ENCODE measurements around the gene IGFBP2.

The IGFBP2 gene

DNA sequence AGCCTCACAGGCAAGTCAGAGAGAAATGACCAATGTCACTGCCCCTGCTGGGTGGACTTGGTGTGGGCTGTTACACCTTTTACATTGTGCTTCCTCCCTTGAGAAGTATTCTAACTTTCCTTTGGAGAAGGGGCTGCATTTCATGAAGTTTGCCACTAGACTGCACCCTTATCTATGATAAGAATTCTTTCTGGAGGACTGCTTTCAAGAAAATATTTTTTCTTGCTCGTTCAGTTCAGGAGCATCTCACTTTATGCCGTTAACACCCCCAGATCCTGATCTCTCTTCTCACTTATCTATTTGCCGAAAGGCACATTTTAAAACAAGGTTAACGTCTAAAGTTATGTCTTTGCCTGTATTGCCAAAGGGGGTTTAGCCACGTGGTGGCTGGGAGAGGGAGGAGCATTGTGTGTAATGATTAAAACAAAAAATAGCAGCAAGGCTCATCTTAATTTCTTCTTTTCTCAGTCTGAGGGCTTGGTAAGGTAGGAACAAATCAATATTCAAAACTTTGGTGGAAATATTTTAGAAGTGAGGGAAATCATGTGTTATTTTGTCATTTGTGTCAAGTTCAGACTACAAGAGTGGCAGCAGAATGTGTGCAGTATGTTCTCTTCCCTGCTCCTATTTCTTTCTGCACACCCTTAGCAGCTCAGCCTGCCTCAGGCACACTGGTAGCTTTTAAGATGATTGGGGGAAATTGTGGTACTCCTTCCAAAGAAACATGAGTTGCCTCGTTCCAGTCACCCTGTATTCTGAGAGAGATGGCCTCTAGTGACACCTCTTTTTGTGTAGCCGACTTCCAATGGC is 63.7 kb downstream of the IGFBP2 start:
- no peak for DNase-seq (ENCODE audit: low read depth, low spot score)

GRCh38 chr2:216698293-216698692 is 65.1 kb downstream of the IGFBP2 start:
- no peak overlapping the region for H3K27ac ChIP-seq
- no peak for DNase-seq (ENCODE audit: low read depth, low spot score)

More for the DNA sequence above, 63.7 kb downstream of the IGFBP2 start:
- no peak overlapping the region for H3K27ac ChIP-seq

DNA sequence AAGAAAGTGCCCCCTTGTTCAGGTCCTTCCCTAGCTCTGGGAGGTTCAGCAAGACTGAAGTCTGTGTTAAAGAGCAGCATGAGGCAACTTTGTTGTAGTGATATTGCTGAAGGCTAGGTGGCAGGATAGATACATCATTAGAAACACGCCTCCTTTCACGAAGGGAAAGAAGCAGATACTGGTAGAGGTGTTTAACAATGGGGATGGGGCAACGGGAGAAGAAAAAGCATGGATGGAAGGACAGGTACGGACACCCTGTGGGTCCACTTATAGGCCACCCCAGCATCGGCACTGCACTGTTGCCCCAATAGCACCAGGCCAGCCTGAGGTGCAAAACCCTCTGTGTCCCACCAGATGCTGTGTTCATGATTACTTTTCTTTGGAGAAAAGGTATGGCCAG is 65.7 kb downstream of the IGFBP2 start:
- no peak for DNase-seq (ENCODE audit: low read depth, low spot score)
- no peak overlapping the region for H3K27ac ChIP-seq

GRCh38 chr2:216700088-216700567 is 66.9 kb downstream of the IGFBP2 start:
- DNase-seq (ENCODE audit: low read depth, low spot score), result no peak
- no peak overlapping the region for H3K27ac ChIP-seq

DNA sequence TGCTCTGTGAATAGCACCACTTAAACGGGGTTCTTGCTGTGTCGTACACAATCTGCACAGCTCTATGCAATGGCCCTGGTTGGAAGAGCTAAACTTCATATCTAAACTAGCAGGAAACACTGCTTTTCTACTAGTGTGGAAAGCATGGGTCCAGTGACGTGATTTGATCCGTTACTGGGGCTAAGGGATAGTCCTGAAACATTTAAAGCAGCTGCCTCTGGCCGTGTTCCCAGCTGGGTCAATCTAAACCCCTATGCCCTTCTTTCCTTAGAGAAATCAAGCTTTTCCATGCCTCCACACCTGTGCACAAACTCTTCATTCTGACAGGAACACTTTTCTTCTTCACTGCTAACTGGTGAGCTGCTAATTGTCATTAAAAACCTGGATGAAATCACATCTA is 67.6 kb downstream of the IGFBP2 start:
- no peak for DNase-seq (ENCODE audit: low read depth, low spot score)
- H3K27ac ChIP-seq, result no peak overlapping the region

DNA sequence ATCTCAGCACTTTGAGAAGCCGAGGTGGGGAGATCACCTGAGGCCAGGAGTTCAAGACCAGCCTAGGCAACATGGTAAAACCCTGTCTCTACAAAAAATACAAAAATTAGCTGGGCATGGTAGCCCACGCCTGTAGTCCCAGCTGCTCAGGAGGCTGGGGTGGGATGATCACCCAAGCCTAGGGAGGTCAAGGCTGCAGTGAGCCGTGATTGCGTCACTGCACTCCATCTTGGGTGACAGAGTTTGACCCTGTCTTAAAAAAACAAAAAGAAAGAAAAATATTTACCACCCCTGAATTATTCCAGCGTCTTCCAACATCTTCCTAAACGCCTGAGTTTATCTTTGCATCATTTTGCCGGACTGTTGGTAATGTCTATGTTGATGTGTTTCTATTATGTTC is 68.3 kb downstream of the IGFBP2 start:
- no peak for DNase-seq (ENCODE audit: low read depth, low spot score)
- H3K27ac ChIP-seq, result no peak overlapping the region

DNA sequence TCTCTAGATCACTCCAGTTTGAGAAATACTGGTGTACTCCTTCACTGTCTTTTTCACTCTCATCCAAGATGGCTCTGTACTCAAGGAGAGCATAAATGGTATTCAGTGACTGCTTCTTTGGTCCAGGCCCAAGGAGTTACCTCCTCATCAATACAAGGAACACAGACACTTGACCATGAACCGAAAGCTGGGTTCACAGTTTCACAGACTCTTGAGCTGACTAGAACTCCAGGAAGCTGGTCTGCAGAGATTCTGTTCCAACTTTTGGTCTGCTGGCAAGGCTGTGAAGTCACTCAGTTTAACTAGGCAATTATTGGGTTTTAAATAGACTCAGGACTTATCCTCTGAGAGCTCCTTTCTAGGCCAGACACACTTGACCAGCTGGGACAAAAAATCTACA is 69.5 kb downstream of the IGFBP2 start:
- H3K27ac ChIP-seq, result no peak overlapping the region
- DNase-seq (ENCODE audit: low read depth, low spot score), result no peak

- H3K27ac ChIP-seq, result no peak overlapping the region
- no peak for DNase-seq (ENCODE audit: low read depth, low spot score)
Measured at GRCh38 chr2:216710551-216711301, 77.5 kb downstream of the IGFBP2 start.

DNA sequence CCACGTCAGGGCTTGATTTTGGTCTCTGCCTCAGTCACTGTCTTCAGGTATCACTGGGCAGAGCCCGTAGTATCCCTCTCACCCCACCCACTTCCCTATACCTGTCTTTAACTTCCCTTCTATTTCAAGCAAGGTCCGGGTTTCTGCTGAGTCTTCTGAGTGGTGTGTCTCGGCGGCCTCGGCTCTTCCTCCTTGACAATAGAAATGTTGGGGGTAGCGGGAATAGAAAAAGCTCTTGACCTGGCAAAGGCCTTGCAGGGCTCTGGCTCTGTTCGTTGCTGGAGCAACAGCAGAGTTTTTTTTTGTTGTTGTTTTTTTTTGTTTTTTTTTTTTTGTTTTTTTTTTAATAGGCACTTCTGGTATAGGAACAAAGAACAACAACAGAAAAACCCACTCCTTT is 78.1 kb downstream of the IGFBP2 start:
- no peak for DNase-seq (ENCODE audit: low read depth, low spot score)
- no peak overlapping the region for H3K27ac ChIP-seq

DNA sequence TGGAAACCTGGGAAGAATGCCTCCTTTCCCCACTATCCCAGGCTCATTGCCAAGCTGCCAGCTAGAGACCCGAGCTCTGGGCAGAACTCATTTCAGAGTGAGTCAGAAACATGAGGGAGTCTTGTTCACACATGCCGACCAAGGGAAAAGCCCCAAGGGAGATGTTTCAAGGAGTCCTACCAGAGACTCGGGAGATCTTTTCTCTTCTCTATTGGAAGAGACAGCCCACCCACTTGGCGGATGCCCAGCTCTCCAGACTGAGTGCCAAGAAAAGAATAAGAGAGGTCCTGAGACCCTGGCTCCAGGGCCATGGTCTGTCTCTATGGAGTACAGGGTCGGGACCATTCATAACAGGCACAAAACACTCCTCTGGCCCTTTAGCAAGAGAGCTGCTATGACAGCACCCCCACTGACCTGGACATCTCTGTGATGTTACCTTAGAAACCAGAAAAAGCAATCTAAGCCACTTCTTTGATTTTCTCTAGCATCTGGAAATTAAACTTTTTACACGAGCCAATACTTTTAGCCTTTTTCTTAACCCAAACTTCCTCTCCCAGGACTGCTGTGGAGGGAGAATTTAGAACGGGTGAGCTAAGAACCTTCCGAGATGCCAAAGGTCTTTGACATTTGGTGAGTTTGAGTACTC is 80.6 kb downstream of the IGFBP2 start:
- peak; percentile 75 for DNase-seq (ENCODE audit: low read depth, low spot score)
- H3K27ac ChIP-seq, result peak overlapping the region; percentile 50

Data from epithelial cell of prostate (primary cell).